HG03064 (cell line): ENCODE results near the gene NAXE.
"Not testable (repeated sequence)": the region's sequence is repeated elsewhere in the genome, so short reads cannot be mapped to it uniquely, and the experiment has no call there.

Experiments
- ATAC-seq: cut with Tn5 transposase; IDR thresholded peaks from one replicate; pipeline ENCODE4 v1.9.1; 2021; ENCODE audit warnings: low read depth; ENCODE audit not compliant: unreplicated experiment

NAXE gene

DNA sequence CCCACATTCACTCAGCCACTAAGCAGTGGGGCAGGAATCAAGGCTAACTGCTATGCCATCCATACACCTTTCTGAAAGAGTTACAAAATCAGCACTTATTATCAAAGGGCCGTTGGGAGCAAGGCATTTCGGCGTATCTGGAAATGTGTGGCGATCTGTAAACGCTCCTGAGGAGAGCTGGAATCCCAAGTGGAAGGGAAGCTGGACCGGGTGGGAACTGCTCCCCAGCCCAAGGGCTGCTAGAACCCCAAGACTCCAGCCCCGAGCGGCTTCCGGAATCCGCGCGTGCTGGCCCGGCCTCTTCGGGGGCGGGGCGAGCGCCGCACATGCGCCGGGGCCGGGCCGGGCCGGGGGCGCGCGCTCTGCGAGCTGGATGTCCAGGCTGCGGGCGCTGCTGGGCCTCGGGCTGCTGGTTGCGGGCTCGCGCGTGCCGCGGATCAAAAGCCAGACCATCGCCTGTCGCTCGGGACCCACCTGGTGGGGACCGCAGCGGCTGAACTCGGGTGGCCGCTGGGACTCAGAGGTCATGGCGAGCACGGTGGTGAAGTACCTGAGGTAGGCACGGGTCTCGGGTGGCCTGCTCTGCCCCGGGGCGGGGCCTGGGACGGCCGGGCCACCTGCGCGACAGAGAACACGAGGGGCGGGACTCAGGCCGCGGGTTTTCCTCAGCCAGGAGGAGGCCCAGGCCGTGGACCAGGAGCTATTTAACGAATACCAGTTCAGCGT is at the start of gene NAXE:
Gene NAXE, plus strand, starts transcription at position 345 of the 726 bp plus-strand sequence. Its CDS starts 29 bp downstream, at position 374.
- peak; percentile 91 for ATAC-seq

DNA sequence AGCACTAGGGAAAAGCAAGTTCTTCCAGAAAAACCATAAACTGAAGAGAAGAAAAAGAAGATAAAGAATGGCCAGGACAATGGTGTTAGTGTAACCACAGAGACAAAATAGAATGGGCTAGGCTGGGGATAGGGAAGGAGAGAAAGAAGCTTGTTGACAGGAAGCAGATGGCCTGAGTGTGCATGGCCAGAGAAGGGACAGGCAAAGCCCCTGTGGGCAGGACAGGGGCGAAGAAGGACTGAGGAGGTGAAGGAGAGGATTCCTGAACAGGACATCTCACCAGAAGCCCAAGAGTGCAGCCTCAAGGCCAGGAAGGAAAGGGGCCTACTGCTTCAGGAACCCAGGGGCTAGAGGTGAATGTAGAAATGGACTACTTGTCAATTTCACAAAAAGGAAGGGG is 48.5 kb upstream of the NAXE start:
- ATAC-seq = no peak

DNA sequence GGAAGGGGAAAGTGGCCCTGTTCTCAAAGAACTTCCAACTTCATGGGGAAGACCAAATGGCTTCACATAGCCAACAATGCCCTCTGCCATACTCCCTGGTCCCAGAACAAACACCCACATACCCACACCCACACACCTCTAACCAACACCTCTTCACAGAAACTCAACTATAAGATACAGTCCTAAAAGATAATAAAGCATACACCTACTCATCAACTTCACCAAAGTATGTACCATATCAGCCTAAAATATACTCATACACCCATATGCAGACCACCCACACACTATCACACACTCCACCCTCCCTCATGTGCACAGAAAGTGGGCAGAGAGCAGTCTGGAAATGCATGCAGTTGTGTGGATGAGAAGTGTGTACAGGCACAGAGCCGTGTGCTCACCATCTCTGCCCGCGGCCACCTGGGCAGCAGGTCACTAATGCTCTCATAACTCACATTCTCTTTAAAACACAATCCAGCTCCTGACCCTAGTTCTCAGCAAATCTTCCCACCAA is 46.9 kb upstream of the NAXE start:
- ATAC-seq = no peak

DNA sequence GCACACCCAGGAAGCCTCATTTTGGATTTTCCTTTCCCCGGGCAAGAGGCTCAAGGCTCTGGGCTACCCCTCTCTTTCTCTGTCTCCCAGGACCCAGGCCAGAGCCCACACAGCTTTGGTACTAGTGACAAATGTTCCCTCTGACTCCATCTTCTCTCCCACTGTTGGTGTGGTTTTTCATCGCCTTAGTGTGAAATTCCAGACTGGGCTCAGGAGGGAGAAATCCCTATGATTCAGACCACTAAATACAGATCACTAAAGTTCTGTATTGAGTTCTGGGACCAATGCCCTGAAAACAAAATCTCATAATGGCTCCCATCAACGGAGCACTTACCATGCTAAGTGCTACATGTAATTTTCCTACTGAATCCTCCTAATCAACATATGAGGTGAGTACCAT is 45.3 kb upstream of the NAXE start:
- no peak for ATAC-seq

DNA sequence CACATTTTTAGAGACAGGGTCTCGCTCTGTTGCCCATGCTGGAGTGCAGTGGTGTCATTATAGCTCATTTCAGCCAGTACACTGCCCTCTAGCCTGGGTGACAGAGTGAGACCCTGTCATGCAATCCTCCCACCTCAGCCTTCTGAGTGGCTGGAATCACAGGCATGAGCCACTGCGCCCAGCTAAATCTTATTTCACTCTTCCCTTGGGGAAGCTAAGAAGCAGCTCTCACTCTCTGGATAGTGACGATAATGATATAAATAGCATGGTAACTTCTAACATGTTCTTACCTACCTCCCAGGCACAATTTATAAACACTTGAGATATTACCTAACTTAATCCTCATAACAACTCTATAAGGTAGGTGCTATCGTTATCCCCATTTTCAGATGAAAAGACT is 44.1 kb upstream of the NAXE start:
- ATAC-seq = no peak

DNA sequence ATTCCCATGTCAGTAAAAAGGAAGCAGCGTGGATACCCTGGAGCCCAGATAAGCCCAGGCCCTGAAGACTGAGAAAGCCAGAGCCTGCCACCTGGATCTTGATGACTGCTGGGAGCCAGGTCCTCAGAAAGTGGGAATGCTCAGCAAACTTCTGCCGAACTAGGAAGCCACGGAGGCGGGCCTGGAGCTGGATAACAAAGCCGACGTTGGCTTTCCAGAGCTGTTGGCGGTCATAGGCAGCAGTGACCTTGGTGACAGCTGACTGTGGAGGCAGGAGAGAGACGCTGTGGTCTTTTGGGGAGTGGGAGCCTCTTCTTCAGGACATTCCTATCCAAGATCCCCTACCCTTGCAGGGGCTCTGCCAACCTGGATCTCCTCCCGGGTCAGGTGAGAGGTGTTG is 43.6 kb upstream of the NAXE start:
- no peak for ATAC-seq

DNA sequence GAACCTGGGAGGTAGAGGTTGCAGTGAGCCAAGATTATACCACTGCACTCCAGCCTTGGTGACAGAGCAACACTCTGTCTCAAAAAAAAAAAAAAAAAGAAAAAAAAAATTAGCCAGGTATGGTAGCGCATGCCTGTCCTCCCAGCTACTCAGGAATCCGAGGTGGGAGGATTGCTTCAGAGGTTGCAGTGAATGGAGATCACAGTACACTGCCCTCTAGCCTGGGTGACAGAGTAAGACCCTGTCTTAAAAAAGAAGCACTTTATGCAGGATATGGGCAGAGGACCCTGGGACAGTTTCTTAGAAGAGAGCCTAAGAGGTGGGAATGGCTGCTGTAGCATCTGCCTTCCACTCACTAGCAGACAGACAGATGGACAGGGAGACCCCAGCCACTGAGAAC is 42.2 kb upstream of the NAXE start:
- ATAC-seq = no peak

DNA sequence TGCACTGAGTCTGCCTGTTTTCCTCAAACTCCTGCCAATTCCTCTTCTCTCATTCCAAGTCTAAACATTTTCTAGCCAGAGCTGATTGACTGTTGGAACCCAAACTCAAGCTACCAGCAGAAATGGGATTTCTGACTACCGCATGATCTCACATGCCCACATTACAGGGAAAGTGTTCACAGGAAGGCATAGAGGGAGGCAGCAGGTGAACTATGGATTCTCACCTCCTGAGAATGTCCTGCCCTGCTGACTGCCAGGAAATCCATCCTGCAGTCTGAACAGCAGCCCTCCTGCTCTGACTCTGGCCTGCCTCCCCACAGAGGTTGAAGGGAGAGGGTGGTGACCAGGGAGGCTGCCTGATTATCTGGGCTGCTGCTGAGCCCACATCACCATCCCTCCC is 41.7 kb upstream of the NAXE start:
- no peak for ATAC-seq

DNA sequence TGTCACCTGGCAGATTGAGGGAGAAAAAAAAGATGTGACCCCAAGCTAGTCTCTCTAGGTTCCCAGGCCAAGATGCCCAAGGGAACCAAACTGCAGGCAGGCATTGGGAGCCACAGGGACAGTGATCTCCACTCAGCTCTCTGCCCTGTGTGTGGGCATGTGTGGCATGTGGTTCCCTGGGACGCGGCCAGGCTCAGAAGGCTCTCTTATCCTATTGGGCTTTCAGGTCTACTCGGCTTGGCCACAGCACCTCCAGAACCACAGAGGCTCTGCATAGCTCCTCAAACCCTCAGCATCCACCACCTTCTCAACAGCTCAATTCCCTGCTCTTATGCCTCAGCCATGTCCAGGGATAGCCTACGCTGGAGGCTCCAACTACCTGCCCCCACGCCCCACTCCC is 41.2 kb upstream of the NAXE start:
- no peak for ATAC-seq

DNA sequence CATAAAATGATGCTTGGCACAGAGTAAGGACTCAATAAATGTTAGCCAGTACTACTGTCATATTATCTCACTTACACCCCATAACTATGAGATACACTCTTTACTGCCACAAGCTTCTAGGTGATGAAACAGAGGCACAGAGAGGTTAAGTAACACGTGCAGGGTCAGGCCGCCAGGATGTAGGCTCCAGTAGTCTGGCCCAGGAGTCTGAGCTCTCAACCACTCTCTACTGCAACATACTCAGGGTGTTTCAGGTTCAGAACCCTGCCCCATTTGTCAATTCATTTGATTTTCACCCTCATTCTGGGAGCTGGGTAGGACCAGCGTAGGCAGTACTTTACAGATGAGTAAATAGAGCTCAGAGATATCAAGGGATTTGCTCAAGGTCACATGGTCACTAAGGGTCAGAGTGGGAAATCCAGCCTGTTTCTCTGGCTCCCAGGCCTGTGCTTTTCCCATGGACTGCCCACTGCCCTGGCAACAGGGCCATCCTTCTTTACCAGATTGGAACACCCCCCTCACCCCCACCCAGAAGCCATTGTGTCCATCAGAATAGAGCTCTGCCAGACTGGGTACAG is 40.4 kb upstream of the NAXE start:
- ATAC-seq = no peak

DNA sequence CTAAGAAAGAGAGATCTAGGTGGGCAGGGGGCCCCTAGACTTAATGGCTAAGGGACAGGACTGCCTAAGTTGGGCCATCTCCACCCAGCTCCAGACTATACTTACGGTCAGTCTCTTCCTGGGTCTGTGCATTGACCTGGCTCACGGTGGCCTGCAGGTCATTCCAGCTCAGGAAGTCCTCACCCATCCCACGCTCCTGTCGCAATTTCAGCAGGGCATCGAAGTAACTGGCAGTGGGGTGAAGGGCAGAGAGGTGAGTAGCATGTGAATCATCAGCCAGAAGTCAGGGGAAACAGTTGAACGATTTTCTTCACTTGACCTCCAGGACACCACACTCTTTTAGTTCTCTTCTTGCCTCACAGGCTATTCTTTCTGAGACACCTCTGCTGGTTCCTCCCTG is 39.7 kb upstream of the NAXE start:
- no peak for ATAC-seq

DNA sequence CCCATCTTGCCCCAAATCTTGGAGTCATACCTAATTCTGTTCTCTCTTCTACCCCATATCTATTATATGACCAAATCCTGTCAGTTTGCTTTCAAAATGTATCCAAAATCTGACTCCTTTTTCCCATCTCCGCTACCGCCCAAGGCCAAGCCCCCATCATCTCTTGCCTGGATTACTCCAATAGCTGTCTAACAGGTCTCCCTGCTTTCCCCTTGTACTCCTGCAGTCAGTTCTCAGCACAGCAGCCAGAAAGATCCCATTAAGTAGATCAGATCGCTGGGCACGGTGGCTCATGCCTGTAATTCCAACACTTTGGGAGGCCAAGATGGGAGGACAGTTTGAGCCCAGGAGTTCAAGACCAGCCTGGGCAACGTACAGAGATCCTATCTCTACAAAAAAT is 39.1 kb upstream of the NAXE start:
- no peak for ATAC-seq

DNA sequence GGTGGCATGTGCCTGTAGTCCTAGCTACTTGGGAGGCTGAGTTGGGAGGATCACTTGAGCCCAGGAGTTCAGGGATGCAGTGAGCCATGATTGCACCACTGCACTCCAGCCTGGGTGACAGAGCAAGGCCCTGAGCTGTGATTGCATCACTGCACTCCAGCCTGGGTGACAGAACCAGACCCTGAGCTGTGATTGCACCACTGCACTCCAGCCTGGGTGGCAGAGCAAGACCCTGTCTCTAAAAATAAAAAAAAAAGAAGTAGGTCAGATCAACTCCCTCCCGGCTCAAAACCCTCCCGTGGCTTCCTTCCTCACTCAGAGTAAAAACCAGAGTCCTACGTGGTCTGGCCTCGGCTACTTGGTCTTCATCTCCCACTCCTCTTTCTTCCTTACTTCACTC is 38.6 kb upstream of the NAXE start:
- ATAC-seq = not testable (repeated sequence)

DNA sequence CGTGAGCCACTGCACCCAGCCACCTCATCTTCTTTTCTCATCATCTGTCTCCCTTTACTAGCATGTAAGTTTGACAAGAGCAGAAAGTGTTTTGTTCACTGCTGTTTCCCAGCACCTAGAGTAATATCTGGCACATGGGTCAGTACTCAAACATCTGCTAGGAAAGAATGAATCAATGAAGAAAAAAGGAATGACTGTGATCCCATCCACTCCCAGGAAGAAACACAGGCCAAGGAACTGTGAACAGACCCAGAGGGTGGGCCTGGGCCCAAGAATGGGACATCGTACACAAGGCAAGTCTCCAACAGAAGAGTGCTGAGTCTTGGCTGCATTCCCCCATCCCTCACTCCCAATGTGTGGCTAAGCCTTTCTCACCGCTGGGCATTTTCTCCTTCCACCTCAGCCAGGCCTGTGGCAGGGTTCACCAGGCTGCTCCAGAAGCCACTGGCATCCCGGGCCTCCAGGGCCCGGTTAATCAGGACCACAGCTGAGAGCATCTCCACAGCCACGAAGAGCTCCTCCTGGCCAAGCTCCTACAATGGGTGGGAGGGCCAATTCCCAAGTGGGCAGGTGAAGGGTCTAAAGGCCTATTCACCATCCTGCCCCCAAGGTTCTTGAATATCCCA is 37.6 kb upstream of the NAXE start:
- ATAC-seq = no peak

DNA sequence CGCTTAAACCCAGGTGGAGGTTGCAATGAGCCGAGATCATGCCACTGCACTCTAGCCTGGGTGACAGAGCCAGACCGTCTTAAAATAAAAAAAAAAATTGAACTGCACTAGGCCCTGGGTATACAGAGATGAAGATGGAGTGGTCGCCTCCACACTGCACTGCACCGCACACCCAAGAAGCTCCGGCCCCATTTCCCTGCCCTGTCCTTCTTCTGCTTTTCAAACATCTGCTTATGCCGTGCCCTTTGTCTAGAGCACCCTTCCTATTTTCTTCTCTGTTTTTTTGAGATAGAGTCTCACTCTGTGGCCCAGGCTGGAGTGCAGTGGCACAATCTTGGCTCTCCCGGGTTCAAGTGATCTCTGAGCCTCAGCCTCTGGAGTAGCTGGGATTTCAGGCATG is 36.6 kb upstream of the NAXE start:
- no peak for ATAC-seq

DNA sequence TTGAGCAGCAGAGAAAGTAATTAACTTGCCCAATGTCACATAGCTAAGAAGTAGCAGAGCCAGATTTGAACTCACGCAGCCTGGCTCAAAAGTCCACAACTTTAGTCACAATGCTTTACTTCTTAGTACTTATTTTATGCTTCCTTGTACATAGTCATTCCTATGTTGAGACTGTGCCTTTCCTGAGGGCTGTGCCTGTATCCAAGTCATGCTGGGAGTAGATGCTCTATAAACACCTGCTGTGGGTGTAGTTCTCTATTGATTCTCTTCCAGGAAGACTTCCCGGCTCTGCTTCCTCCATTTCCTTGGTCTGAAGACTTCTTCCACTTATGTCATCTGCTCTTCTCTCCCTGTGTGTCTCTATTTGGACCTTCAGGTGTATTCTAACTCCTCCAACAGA is 35.9 kb upstream of the NAXE start:
- ATAC-seq = no peak

DNA sequence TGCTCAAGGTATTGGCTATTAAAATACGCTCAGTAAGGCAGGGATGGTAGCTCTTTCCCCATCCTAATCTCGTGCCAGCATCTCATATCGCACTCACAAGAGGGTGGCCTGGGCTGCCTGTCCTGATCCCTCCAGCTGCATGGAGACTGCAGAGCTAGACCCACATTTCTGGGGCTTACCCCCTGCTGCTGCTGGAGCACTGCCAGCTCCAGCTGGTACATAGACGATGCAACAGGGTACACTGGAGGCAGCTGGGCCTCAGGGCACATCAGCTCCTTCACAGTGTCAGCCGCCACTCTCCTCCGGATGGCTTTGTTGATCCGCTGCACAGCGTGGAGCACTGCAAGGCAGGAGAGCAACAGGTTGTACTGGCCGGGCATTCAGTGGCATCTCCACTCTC is 35.2 kb upstream of the NAXE start:
- ATAC-seq = no peak

DNA sequence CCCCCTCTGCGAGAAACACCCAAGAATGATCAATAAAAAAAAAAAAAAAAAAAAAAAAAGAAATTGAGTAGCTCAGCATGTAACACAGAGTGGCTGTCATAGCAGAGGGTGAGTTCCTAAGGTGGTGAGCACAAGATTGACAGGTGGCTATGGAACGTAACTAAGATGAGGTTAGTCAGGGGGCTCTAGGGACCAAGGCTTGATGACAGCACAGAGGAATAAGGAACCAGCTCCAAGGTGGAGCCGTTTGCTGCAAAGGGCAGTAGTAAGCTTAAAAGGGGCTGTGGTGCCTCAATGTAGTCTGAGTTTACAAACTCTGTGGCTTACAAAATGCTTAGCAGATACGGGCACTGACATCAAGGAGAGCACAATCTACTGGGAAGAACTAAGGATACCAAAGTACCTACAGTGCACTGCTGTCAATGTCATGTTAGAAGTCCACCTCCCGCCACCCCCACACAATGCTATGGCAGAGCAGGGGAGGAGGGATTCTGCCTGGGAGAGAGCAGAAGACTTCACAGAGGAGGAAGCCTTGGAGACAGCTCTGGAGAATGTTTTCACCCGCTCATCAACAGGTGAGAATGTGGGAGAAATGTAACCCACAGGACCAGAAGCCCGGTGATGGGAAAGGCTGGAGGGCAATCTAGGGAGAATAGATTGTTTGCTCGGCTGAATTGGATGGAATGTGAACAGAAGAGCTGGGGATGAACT is 32.3 kb upstream of the NAXE start:
- no peak for ATAC-seq

DNA sequence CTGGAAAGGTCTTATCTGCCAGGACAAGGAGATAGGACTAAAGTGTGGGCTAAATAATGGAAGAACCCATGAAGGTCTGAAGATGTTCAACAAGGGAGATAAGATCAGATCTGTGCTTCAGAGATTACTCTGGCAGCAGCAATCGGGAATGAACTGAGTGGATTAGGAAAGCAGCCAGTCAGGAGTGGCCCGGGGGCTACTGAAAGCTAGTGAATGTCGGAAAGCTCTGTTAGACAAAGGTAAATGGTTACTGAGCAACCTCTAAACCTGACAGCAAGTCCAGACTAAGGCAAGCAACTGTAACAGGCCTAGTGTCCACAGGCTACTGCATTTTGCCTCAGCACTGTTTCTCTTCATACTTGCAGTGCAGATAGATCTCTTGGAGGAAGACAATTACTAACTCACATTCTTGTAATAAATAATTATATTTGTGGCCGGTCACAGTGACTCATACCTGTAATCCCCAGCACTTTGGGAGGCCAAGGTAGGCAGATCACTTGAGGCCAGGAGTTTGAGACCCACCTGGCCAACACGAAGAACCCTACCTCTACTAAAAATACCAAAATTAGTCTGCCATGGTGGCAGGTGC is 31.7 kb upstream of the NAXE start:
- ATAC-seq = no peak

DNA sequence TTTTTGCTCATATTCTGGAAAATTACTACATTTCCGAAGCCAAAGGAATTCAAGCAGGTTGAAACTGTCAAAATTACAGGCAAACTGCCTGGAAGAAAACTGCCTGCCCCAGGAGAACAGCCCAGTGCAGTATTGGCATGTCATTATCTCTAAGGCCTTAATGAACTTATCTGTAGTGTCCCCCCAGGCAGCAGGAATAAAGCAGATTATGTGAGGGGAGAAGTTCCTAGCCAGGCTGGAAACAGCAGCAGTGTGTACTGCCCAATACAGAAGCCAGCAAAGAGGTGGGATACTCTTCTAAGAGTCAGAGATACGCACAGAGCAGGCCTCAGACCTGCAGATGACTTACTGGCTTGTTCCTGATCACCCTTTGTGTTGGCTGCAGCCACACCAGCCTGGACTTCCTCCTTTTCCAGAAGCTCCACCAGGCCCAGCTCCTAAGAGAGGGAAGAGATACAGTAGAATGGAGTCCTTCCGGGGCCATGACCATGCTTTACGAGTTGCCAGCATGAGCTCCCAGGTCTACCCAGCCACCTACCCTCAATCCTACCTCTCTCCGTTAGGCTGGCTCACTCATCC is 30.9 kb upstream of the NAXE start:
- ATAC-seq = no peak

DNA sequence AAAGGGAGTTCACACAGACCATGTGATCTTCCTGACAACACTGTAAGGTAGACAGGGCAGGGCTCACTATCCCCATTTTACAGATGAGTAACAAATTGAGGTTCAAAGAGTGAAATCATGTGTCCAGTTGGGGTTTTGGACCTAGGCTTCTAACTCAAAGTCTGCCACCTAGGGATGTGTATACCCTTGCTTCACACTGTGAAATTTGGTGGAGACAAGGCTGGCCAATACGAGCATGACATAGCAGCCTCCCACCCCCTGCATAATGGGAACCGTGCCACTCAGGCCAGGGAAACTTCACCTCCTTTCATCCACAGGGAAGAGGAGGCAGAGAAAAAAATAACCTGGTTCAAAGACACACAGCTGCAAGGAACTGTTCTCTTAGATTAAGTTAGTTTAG is 26.1 kb upstream of the NAXE start:
- ATAC-seq = no peak
